GM12878 (cell line): ENCODE data around the gene RERG. TPM values are rescaled to one million over a fixed set of nuclear protein-coding genes. Genes with fewer than 3 reads are reported as not detected.

Experiments used
- ATAC-seq: fragments of 200-7000 bp; cut with Tn5 transposase; 3 replicates; pipeline ENCODE4 v1.9.1; 2020; ENCODE audit warnings: mild to moderate bottlenecking, moderate library complexity
- BruUV-seq: library from RNA; stranded (reverse); fragments of 400-500 nt; replicated peaks from 2 replicates; lab custom pipeline; 2021; lab: Mats Ljungman, UMichigan
- CTCF ChIA-PET: fragments of 300-600 bp; sonication (Branson Sonifier 250); formaldehyde crosslinking; extraction: SDS; loops from one replicate; lab custom pipeline; 2021; ENCODE audit warnings: inconsistent platforms; lab: Yijun Ruan, JAX
- POLR2A ChIA-PET: fragments of 350-600 bp; formaldehyde crosslinking; extraction: SDS; loops from one replicate; lab custom pipeline; 2021; ENCODE audit warnings: inconsistent platforms; lab: Charles Lee
- RAD21 ChIA-PET: fragments of 300-600 bp; sonication (Branson Sonifier 250); formaldehyde crosslinking; loops from one replicate; lab custom pipeline; 2023; ENCODE audit warnings: antibody characterized with exemption; ENCODE audit not compliant: unreplicated experiment; lab: Charles Lee
- SMC1A ChIA-PET: fragments of 300-600 bp; sonication (Branson Sonifier 250); formaldehyde crosslinking; loops from one replicate; lab custom pipeline; 2023; ENCODE audit not compliant: unreplicated experiment, uncharacterized antibody; lab: Charles Lee
- DNase-seq: peaks from one replicate; pipeline ENCODE4 v3.0.0-alpha.2; 2011; ENCODE audit warnings: low read depth, low spot score
- FAIRE-seq: peaks from 3 replicates; lab custom pipeline; 2011; peaks lifted over from hg19 to GRCh38; lab: Jason Lieb, UNC
- H2AFZ ChIP-seq: 2 replicates; pipeline ENCODE4 v1.6.0; 2011; ENCODE audit warnings: low read depth, low read length, control low read depth; ENCODE audit not compliant: control insufficient read depth
- H3K27ac ChIP-seq: 2 replicates; pipeline ENCODE4 v1.5.1; 2011; ENCODE audit warnings: control low read depth; ENCODE audit not compliant: control insufficient read depth, insufficient read depth
- H3K27me3 ChIP-seq, 2 experiments: replicated peaks in 1 of 2; 2 replicates each; pipeline versions ENCODE4 v1.6.0 to v1.6.1; 2011; ENCODE audit warnings: low read length in 1 of 2; ENCODE audit not compliant: control insufficient read depth in 2 of 2, insufficient read depth in 2 of 2
- H3K36me3 ChIP-seq, 2 experiments: 2 replicates each; pipeline ENCODE4 v1.5.1; 2011; ENCODE audit warnings: low read length in 1 of 2; ENCODE audit not compliant: control insufficient read depth in 2 of 2, insufficient read depth in 2 of 2
- H3K4me1 ChIP-seq: 2 replicates; pipeline ENCODE4 v1.6.1; 2011; ENCODE audit warnings: mild to moderate bottlenecking, low read length, moderate library complexity, mixed read lengths; ENCODE audit not compliant: control insufficient read depth, insufficient read depth
- H3K4me2 ChIP-seq: 2 replicates; pipeline ENCODE4 v1.6.0; 2011; ENCODE audit warnings: control low read depth; ENCODE audit not compliant: control insufficient read depth, insufficient read depth
- H3K4me3 ChIP-seq: fragments of 200-600 bp; sonication (generic); 2 replicates; pipeline ENCODE4 v1.5.1; 2016
- H3K79me2 ChIP-seq: 2 replicates; pipeline ENCODE4 v1.6.0; 2011; ENCODE audit warnings: low read length; ENCODE audit not compliant: control insufficient read depth, insufficient read depth
- H3K9ac ChIP-seq: 2 replicates; pipeline ENCODE4 v1.8.0; 2011; ENCODE audit warnings: low read length, control low read depth, mixed read lengths; ENCODE audit not compliant: control insufficient read depth, insufficient read depth
- H3K9me3 ChIP-seq: replicated peaks from 3 replicates; pipeline ENCODE4 v1.5.1; 2011; ENCODE audit warnings: mild to moderate bottlenecking, low read length; ENCODE audit not compliant: control insufficient read depth, insufficient read depth
- H4K20me1 ChIP-seq: 2 replicates; pipeline ENCODE4 v1.6.0; 2011; ENCODE audit not compliant: control insufficient read depth, insufficient read depth
- BHLHE40 ChIP-seq, 2 experiments: fragments of 450-650 bp in 1 of 2; IDR thresholded peaks; 2 replicates each; pipeline ENCODE4 v1.6.1; 2011 to 2017; ENCODE audit warnings: low read depth in 2 of 2, borderline replicate concordance in 1 of 2, improper control_type of control experiment in 1 of 2, low read length in 1 of 2, mild to moderate bottlenecking in 1 of 2
- CTCF ChIP-seq, 3 experiments: IDR thresholded peaks in 2 of 3; conservative IDR thresholded peaks in 1 of 3; 2 replicates each; pipeline ENCODE4 v1.5.1; 2011; ENCODE audit warnings: low read depth in 3 of 3, low read length in 3 of 3, mild to moderate bottlenecking in 3 of 3, control low read depth in 2 of 3, moderate library complexity in 2 of 3, inconsistent platforms in 1 of 3, mixed read lengths in 1 of 3; ENCODE audit not compliant: control insufficient read depth in 2 of 3, insufficient read depth in 1 of 3; ENCODE audit errors: extremely low read depth in 1 of 3
- POLR2A ChIP-seq: IDR thresholded peaks from 2 replicates; pipeline ENCODE4 v1.6.1; 2011; ENCODE audit warnings: low read depth, mild to moderate bottlenecking, low read length
- RAD21 ChIP-seq: IDR thresholded peaks from 2 replicates; pipeline ENCODE4 v1.6.1; 2011; ENCODE audit warnings: mild to moderate bottlenecking, low read depth, low read length, moderate library complexity; ENCODE audit not compliant: insufficient read depth
- SMC3 ChIP-seq: IDR thresholded peaks from 2 replicates; pipeline ENCODE4 v1.6.1; 2011; ENCODE audit warnings: low read length, improper control_type of control experiment, borderline replicate concordance
- WGBS: methylation state at CpG from one replicate; pipeline ENCODE4 v1.1.6; 2016; ENCODE audit warnings: low lambda C conversion rate; ENCODE audit not compliant: insufficient replicate concordance, insufficient coverage; ENCODE audit errors: missing lambda C conversion rate; 5-methylcytosine and 5-hydroxymethylcytosine counted together
- in situ Hi-C: fragments of 300-500 bp; cut with MboI; formaldehyde crosslinking; loops from 9 replicates; pipeline ENCODE4 v1.14.3; 2018; ENCODE audit warnings: mixed read lengths
- intact Hi-C: fragments of 100-400 bp; cut with micrococcal nuclease; formaldehyde crosslinking; loops from one replicate; pipeline ENCODE4 v1.14.2; 2022; ENCODE audit not compliant: unreplicated experiment
- polyA plus RNA-seq, 11 experiments: library from polyadenylated mRNA; depleted of rRNA in 4 of 11; unstranded in 6 of 11; stranded (reverse) in 5 of 11; fragments of >200 nt; fragmentation: Nextera tagmentation in 4 of 11; fragmentation: Illumina TruSeq in 1 of 11; extraction: Ambion mirVana in 4 of 11; extraction: Trizol in 1 of 11; gene quantifications; 1 replicate in 1 of 11; 2 replicates in 10 of 11; pipeline versions ENCODE4 v1.2.1 to v1.2.3, GENCODE V29; 2011 to 2016; ENCODE audit warnings: inconsistent platforms in 2 of 11, missing spikeins in 2 of 11, low read depth in 1 of 11
- total RNA-seq, 4 experiments: library from RNA; depleted of rRNA in 3 of 4; stranded (reverse); fragments of >200 nt in 3 of 4; fragmentation: Illumina TruSeq in 1 of 4; extraction: Trizol in 1 of 4; gene quantifications; 2 replicates each; pipeline versions ENCODE4 v1.2.1 to v1.2.3, GENCODE V29; 2013 to 2021

Gene RERG
- total and polyA plus RNA-seq, 10 of the 15 experiments (the other 5 are each of a cell fraction or from before 2014, with no cell fraction given): 0.03 to 5.3 (median 0.05) TPM; not detected in 5

GRCh38 chr12:15151161-15152091 is 69.8 kb downstream of the RERG start:
- DNase-seq (no peak), FAIRE-seq (no peak)
- in situ Hi-C loops (no loop called here), intact Hi-C loops (loop anchor here (1.0 to 2.0 kb wide), 3 partner anchors 69 to 371 kb away; partner anchors contain the start of gene RERG)
- Histone ChIP-seq H3K27me3 (peaks cover 0 to 4% of the 10 kb centered on the region in 2 experiments; a peak in 1 of 4 replicates), H3K9me3 (no peaks in the 10 kb centered on the region), H3K27ac (no peak overlapping the region), H4K20me1 (no peaks in the 10 kb centered on the region), H3K4me1 (no peaks in the 10 kb centered on the region)
- ChIA-PET RAD21 (no interaction called here), CTCF (interaction anchor here (1.1 to 2.2 kb wide), 2 partner anchors 69 to 70 kb away, joined by 4 to 10 read pairs; partner anchors contain the start of gene RERG)
- BruUV-seq: no TSS peak
- TF ChIP-seq BHLHE40 (IDR thresholded peaks at IDR 0.05; ENCODE audit: borderline replicate concordance in 1 of 2, low read depth in 2 of 2, low read length in 1 of 2) (no peak), POLR2A (no peak), SMC3 (peak; percentile 43; the same call in 1 of the 2 replicates), CTCF (IDR thresholded peaks at IDR 0.05 in 2 of 3, conservative IDR thresholded peaks at IDR 0.05 in 1 of 3; ENCODE audit: control insufficient read depth in 2 of 3, extremely low read depth in 1 of 3, insufficient read depth in 1 of 3, low read depth in 3 of 3, low read length in 3 of 3) (peak in 2 of 3 experiments; percentile 16 to 41; a peak in 2 of 6 replicates), RAD21 (peak; percentile 14; the same call in 1 of the 2 replicates)
- TF ChIP-seq, all 136 proteins: peak for 3
- Histone ChIP-seq H3K4me3 (no peak overlapping the region), H3K79me2 (no peaks in the 10 kb centered on the region), H3K4me2 (no peak overlapping the region), H3K36me3 (no peaks in the 10 kb centered on the region), H3K9ac (no peak overlapping the region), H2AFZ (no peak overlapping the region)
- POLR2A ChIA-PET: no interaction called here
- SMC1A ChIA-PET: interaction anchor here (1.0 to 1.6 kb wide), 2 partner anchors 11 to 70 kb away, joined by 3 read pairs; partner anchors contain the start of gene RERG
- ATAC-seq: peak; percentile 57
- WGBS: 22% methylated on average over 5 of the region's 5 CpGs
